ENCODE measurements around the gene DSCAML1.

- TF ChIP-seq, protein P1, sequence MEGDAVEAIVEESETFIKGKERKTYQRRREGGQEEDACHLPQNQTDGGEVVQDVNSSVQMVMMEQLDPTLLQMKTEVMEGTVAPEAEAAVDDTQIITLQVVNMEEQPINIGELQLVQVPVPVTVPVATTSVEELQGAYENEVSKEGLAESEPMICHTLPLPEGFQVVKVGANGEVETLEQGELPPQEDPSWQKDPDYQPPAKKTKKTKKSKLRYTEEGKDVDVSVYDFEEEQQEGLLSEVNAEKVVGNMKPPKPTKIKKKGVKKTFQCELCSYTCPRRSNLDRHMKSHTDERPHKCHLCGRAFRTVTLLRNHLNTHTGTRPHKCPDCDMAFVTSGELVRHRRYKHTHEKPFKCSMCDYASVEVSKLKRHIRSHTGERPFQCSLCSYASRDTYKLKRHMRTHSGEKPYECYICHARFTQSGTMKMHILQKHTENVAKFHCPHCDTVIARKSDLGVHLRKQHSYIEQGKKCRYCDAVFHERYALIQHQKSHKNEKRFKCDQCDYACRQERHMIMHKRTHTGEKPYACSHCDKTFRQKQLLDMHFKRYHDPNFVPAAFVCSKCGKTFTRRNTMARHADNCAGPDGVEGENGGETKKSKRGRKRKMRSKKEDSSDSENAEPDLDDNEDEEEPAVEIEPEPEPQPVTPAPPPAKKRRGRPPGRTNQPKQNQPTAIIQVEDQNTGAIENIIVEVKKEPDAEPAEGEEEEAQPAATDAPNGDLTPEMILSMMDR (IDR thresholded peaks at IDR 0.05): peak; percentile 96 to 100 (median 98)
- TF ChIP-seq POLR2A (IDR thresholded peaks at IDR 0.05): no peak
Measured at GRCh38 chr11:117843666-117844484, 46.9 kb upstream of the DSCAML1 start.

Measured in testis (tissue), 2 donors.